GM18502 (cell line): ENCODE measurements around the gene ACR.
A peak's percentile ranks its signal among the peaks of the same experiment; 100 is the strongest.
"Not testable (repeated sequence)": the region's sequence is repeated elsewhere in the genome, so short reads cannot be mapped to it uniquely, and the experiment has no call there.

Source experiments
- ATAC-seq: cut with Tn5 transposase; IDR thresholded peaks from one replicate; pipeline ENCODE4 v1.9.1; 2021; ENCODE audit warnings: mild to moderate bottlenecking; ENCODE audit not compliant: unreplicated experiment, poor library complexity

The ACR gene

GRCh38 chr22:50759597-50760341 is 21.8 kb downstream of the ACR start:
- not testable (repeated sequence) for ATAC-seq

GRCh38 chr22:50761829-50762228 is 23.8 kb downstream of the ACR start:
- ATAC-seq = not testable (repeated sequence)

GRCh38 chr22:50764288-50764687 is 26.3 kb downstream of the ACR start:
- ATAC-seq = not testable (repeated sequence)

- ATAC-seq = not testable (repeated sequence)
Measured at GRCh38 chr22:50775132-50775531, 37.1 kb downstream of the ACR start.

- not testable (repeated sequence) for ATAC-seq
Measured at GRCh38 chr22:50777631-50778030, 39.6 kb downstream of the ACR start.

GRCh38 chr22:50780244-50780643 is 42.2 kb downstream of the ACR start:
- ATAC-seq = not testable (repeated sequence)

- ATAC-seq = not testable (repeated sequence)
Measured at GRCh38 chr22:50782253-50782652, 44.2 kb downstream of the ACR start.

GRCh38 chr22:50783033-50783879 is 45.3 kb downstream of the ACR start, which contains the start of gene RABL2B:
TSS of gene RABL2B (minus strand) at chr22:50783636. CDS start at chr22:50782294, 1,342 bp downstream.
- ATAC-seq = peak; percentile 90

GRCh38 chr22:50783880-50784276 is 45.9 kb downstream of the ACR start:
- peak; percentile 37 for ATAC-seq

GRCh38 chr22:50785289-50785688 is 47.3 kb downstream of the ACR start:
- ATAC-seq = not testable (repeated sequence)

GRCh38 chr22:50786936-50787335 is 48.9 kb downstream of the ACR start:
- ATAC-seq = not testable (repeated sequence)
